Measurements from ENCODE around the gene KRT12. TPM values are rescaled to one million over a fixed set of nuclear protein-coding genes. Genes with fewer than 3 reads are reported as not detected.
"Not testable (repeated sequence)": the region's sequence is repeated elsewhere in the genome, so short reads cannot be mapped to it uniquely, and the experiment has no call there.

Gene KRT12
- total and polyA plus RNA-seq, 5 donors, result not detected

GRCh38 chr17:40822132-40822812, 44.8 kb downstream of the KRT12 start, which contains the start of gene KRT10:
KRT10 (minus strand) TSS chr17:40822614; CDS start chr17:40822585, 29 bp downstream.
- peaks cover 5% of the 10 kb centered on the region for H3K4me1 ChIP-seq (ENCODE audit: control insufficient read depth, insufficient read depth, low read length)
- ATAC-seq (no peak), DNase-seq (no peak)
- intact Hi-C loops (cut with DNase I), result no loop called here
- H3K9me3 ChIP-seq (ENCODE audit: control insufficient read depth, low read length), result no peaks in the 10 kb centered on the region
- no peaks in the 10 kb centered on the region for H3K27me3 ChIP-seq (ENCODE audit: control insufficient read depth, insufficient read depth)
- no peak within 1 kb of the TSS for H3K27ac ChIP-seq (ENCODE audit: low read length)
- 87% methylated on average over 7 of the region's 7 CpGs for WGBS
- no peak within 1 kb of the TSS for H3K4me3 ChIP-seq (ENCODE audit: low read length)

GRCh38 chr17:40821536-40821935, 45.5 kb downstream of the KRT12 start:
- H3K27ac ChIP-seq (ENCODE audit: low read length), result no peak overlapping the region

GRCh38 chr17:40820228-40820838, 46.7 kb downstream of the KRT12 start:
- no peak overlapping the region for H3K4me3 ChIP-seq (ENCODE audit: low read length)
- intact Hi-C loops (cut with DNase I), result no loop called here
- DNase-seq (no peak), ATAC-seq (no peak)
- H3K4me1 ChIP-seq (ENCODE audit: control insufficient read depth, insufficient read depth, low read length), result peaks cover 5% of the 10 kb centered on the region
- H3K27me3 ChIP-seq (ENCODE audit: control insufficient read depth, insufficient read depth), result no peaks in the 10 kb centered on the region
- no peaks in the 10 kb centered on the region for H3K9me3 ChIP-seq (ENCODE audit: control insufficient read depth, low read length)
- WGBS, result 86% methylated on average over 9 of the region's 9 CpGs
- no peak overlapping the region for H3K27ac ChIP-seq (ENCODE audit: low read length)

More at GRCh38 chr17:40821536-40821935, 45.5 kb downstream of the KRT12 start:
- ATAC-seq (no peak), DNase-seq (no peak)
- Histone ChIP-seq H3K9me3 (ENCODE audit: control insufficient read depth, low read length) (no peaks in the 10 kb centered on the region), H3K27me3 (ENCODE audit: control insufficient read depth, insufficient read depth) (no peaks in the 10 kb centered on the region), H3K4me1 (ENCODE audit: control insufficient read depth, insufficient read depth, low read length) (peaks cover 7% of the 10 kb centered on the region), H3K4me3 (ENCODE audit: low read length) (no peak overlapping the region)
- intact Hi-C loops (cut with DNase I), result no loop called here

- intact Hi-C loops (cut with DNase I), result no loop called here
- H3K27ac ChIP-seq (ENCODE audit: low read length), result peak overlapping the region; percentile 31
- 47% methylated on average over 9 of the region's 9 CpGs for WGBS
- H3K27me3 ChIP-seq (ENCODE audit: control insufficient read depth, insufficient read depth), result no peaks in the 10 kb centered on the region
- no peaks in the 10 kb centered on the region for H3K9me3 ChIP-seq (ENCODE audit: control insufficient read depth, low read length)
- DNase-seq (no peak), ATAC-seq (peak; percentile 50 to 81)
- peaks cover 5% of the 10 kb centered on the region for H3K4me1 ChIP-seq (ENCODE audit: control insufficient read depth, insufficient read depth, low read length)
- H3K4me3 ChIP-seq (ENCODE audit: low read length), result peak overlapping the region; percentile 94
Measured at GRCh38 chr17:40819528-40820125, 47.4 kb downstream of the KRT12 start.

- 1% methylated on average over 73 of the region's 73 CpGs for WGBS
- intact Hi-C loops (cut with DNase I), result no loop called here
- Histone ChIP-seq H3K4me3 (ENCODE audit: low read length) (peak overlapping the region; percentile 94), H3K9me3 (ENCODE audit: control insufficient read depth, low read length) (no peaks in the 10 kb centered on the region), H3K27me3 (ENCODE audit: control insufficient read depth, insufficient read depth) (no peaks in the 10 kb centered on the region), H3K4me1 (ENCODE audit: control insufficient read depth, insufficient read depth, low read length) (peaks cover 5% of the 10 kb centered on the region), H3K27ac (ENCODE audit: low read length) (peak overlapping the region; percentile 99)
- ATAC-seq (peak; percentile 94 to 95), DNase-seq (peak; percentile 83 to 93 (median 91))
Measured at GRCh38 chr17:40818733-40819527, 48.1 kb downstream of the KRT12 start.

GRCh38 chr17:40818343-40818732, 48.7 kb downstream of the KRT12 start:
- Histone ChIP-seq H3K4me3 (ENCODE audit: low read length) (peak overlapping the region; percentile 94), H3K27me3 (ENCODE audit: control insufficient read depth, insufficient read depth) (no peaks in the 10 kb centered on the region), H3K4me1 (ENCODE audit: control insufficient read depth, insufficient read depth, low read length) (peaks cover 5% of the 10 kb centered on the region), H3K9me3 (ENCODE audit: control insufficient read depth, low read length) (no peaks in the 10 kb centered on the region), H3K27ac (ENCODE audit: low read length) (no peak overlapping the region)
- intact Hi-C loops (cut with DNase I), result no loop called here
- DNase-seq (no peak), ATAC-seq (no peak)
- 15% methylated on average over 7 of the region's 7 CpGs for WGBS

- Histone ChIP-seq H3K27me3 (ENCODE audit: control insufficient read depth, insufficient read depth) (no peaks in the 10 kb centered on the region), H3K27ac (ENCODE audit: low read length) (no peak overlapping the region), H3K4me1 (ENCODE audit: control insufficient read depth, insufficient read depth, low read length) (peaks cover 4% of the 10 kb centered on the region), H3K4me3 (ENCODE audit: low read length) (no peak overlapping the region), H3K9me3 (ENCODE audit: control insufficient read depth, low read length) (no peaks in the 10 kb centered on the region)
- WGBS, result 96% methylated on average over 4 of the region's 4 CpGs
- intact Hi-C loops (cut with DNase I), result no loop called here
- no peak for DNase-seq
- ATAC-seq, result no peak
Measured at GRCh38 chr17:40817103-40817682, 49.8 kb downstream of the KRT12 start.

- no peaks in the 10 kb centered on the region for H3K27me3 ChIP-seq (ENCODE audit: control insufficient read depth, insufficient read depth)
- H3K9me3 ChIP-seq (ENCODE audit: control insufficient read depth, low read length), result no peaks in the 10 kb centered on the region
- DNase-seq (no peak), ATAC-seq (no peak)
- 93% methylated on average over 3 of the region's 3 CpGs for WGBS
- intact Hi-C loops (cut with DNase I), result no loop called here
- peaks cover 4% of the 10 kb centered on the region for H3K4me1 ChIP-seq (ENCODE audit: control insufficient read depth, insufficient read depth, low read length)
- no peak overlapping the region for H3K4me3 ChIP-seq (ENCODE audit: low read length)
- no peak overlapping the region for H3K27ac ChIP-seq (ENCODE audit: low read length)
Measured at GRCh38 chr17:40816569-40816968, 50.5 kb downstream of the KRT12 start.

- H3K27me3 ChIP-seq (ENCODE audit: control insufficient read depth, insufficient read depth), result no peaks in the 10 kb centered on the region
- intact Hi-C loops (cut with DNase I), result no loop called here
- ATAC-seq (no peak), DNase-seq (no peak)
- WGBS, result 93% methylated on average over 1 of the region's 1 CpG
- H3K27ac ChIP-seq (ENCODE audit: low read length), result no peak overlapping the region
- H3K9me3 ChIP-seq (ENCODE audit: control insufficient read depth, low read length), result no peaks in the 10 kb centered on the region
- H3K4me1 ChIP-seq (ENCODE audit: control insufficient read depth, insufficient read depth, low read length), result peaks cover 4% of the 10 kb centered on the region
- H3K4me3 ChIP-seq (ENCODE audit: low read length), result no peak overlapping the region
Measured at GRCh38 chr17:40815381-40815780, 51.6 kb downstream of the KRT12 start.

- H3K27me3 ChIP-seq (ENCODE audit: control insufficient read depth, insufficient read depth); intact Hi-C loops (cut with DNase I); DNase-seq; H3K4me3 ChIP-seq (ENCODE audit: low read length); H3K4me1 ChIP-seq (ENCODE audit: control insufficient read depth, insufficient read depth, low read length); H3K9me3 ChIP-seq (ENCODE audit: control insufficient read depth, low read length); H3K27ac ChIP-seq (ENCODE audit: low read length); ATAC-seq: not testable (repeated sequence)
- 87% methylated on average over 3 of the region's 3 CpGs for WGBS
Measured at GRCh38 chr17:40814657-40815056, 52.4 kb downstream of the KRT12 start.

Data from right cardiac atrium (tissue), 5 donors.